ENCODE data around the gene ZDHHC5. TPM values are rescaled to one million over a fixed set of nuclear protein-coding genes. Genes with fewer than 3 reads are reported as not detected.

Gene ZDHHC5
- total RNA-seq, 4 donors from 2014 or later = 61.4 to 98.4 (median 76.7) TPM

- Histone ChIP-seq H3K27me3 (peaks cover 7 to 58% (median 14%) of the 10 kb centered on the region in 4 donors), H3K4me1 (peaks cover 36 to 63% (median 49%) of the 10 kb centered on the region in 3 donors), H3K9me3 (no peaks in the 10 kb centered on the region), H3K4me3 (peak overlapping the region in 1 of 4 donors; percentile 25), H3K36me3 (no peaks in the 10 kb centered on the region), H3K27ac (no peak overlapping the region)
- intact Hi-C loops (cut with DNase I) = loop anchor here (5.0 kb wide), 1 partner anchor 165 kb away; no protein-coding TSS in a partner anchor
- DNase-seq = no peak
- WGBS, 2 donors = 3 to 8% methylated on average over 15 to 22 of the region's 23 CpGs
- TF ChIP-seq POLR2A (IDR thresholded peaks at IDR 0.05) = no peak
- TF ChIP-seq CTCF (IDR thresholded peaks at IDR 0.05) = no peak
Measured at GRCh38 chr11:57646799-57647303, 21.1 kb upstream of the ZDHHC5 start.

GRCh38 chr11:57647372-57647771, 20.5 kb upstream of the ZDHHC5 start:
- intact Hi-C loops (cut with DNase I) = loop anchor here (5.0 kb wide), 1 partner anchor 165 kb away; no protein-coding TSS in a partner anchor
- Histone ChIP-seq H3K9me3 (no peaks in the 10 kb centered on the region), H3K4me3 (peak overlapping the region in 1 of 4 donors; percentile 25), H3K27me3 (peaks cover 7 to 62% (median 14%) of the 10 kb centered on the region in 4 donors), H3K36me3 (no peaks in the 10 kb centered on the region), H3K4me1 (peaks cover 36 to 63% (median 49%) of the 10 kb centered on the region in 3 donors), H3K27ac (no peak overlapping the region)
- TF ChIP-seq POLR2A (IDR thresholded peaks at IDR 0.05) (no peak), CTCF (IDR thresholded peaks at IDR 0.05) (no peak)
- 0% methylated on average over 2 to 10 of the region's 10 CpGs for WGBS, 2 donors
- no peak for DNase-seq

- Histone ChIP-seq H3K36me3 (no peaks in the 10 kb centered on the region), H3K4me1 (peaks cover 36 to 63% (median 49%) of the 10 kb centered on the region in 3 donors), H3K27ac (no peak overlapping the region), H3K9me3 (no peaks in the 10 kb centered on the region), H3K4me3 (peak overlapping the region in 2 of 4 donors; percentile 44 to 58), H3K27me3 (peaks cover 7 to 62% (median 14%) of the 10 kb centered on the region in 4 donors)
- TF ChIP-seq CTCF (IDR thresholded peaks at IDR 0.05) = no peak
- no peak for TF ChIP-seq POLR2A (IDR thresholded peaks at IDR 0.05)
- 9 to 11% methylated on average over 6 to 11 of the region's 13 CpGs for WGBS, 2 donors
- intact Hi-C loops (cut with DNase I) = loop anchor here (5.0 kb wide), 1 partner anchor 166 kb away; no protein-coding TSS in a partner anchor
- no peak for DNase-seq
Measured at GRCh38 chr11:57647960-57648800, 19.7 kb upstream of the ZDHHC5 start.

- H3K4me1 ChIP-seq = peaks cover 36 to 63% (median 49%) of the 10 kb centered on the region in 3 donors
- peak overlapping the region; percentile 9 to 58 (median 40) for H3K4me3 ChIP-seq
- H3K27ac ChIP-seq = peak overlapping the region in 3 of 4 donors; percentile 6 to 76 (median 34)
- peaks cover 7 to 65% (median 14%) of the 10 kb centered on the region in 4 donors for H3K27me3 ChIP-seq
- H3K9me3 ChIP-seq = no peaks in the 10 kb centered on the region
- WGBS, 2 donors = 5% methylated on average over 21 of the region's 23 CpGs
- no peaks in the 10 kb centered on the region for H3K36me3 ChIP-seq
- intact Hi-C loops (cut with DNase I) = loop anchor here (5.0 kb wide), 1 partner anchor 167 kb away; no protein-coding TSS in a partner anchor
- TF ChIP-seq POLR2A (IDR thresholded peaks at IDR 0.05) (no peak), CTCF (IDR thresholded peaks at IDR 0.05) (no peak)
- DNase-seq = no peak
Measured at GRCh38 chr11:57648801-57649735, 18.8 kb upstream of the ZDHHC5 start.

All from esophagus squamous epithelium (tissue), 5 donors.